Mesodermal cell (in vitro differentiated cells): Measurements from ENCODE around the gene SMAGP. TPM values are rescaled to one million over a fixed set of nuclear protein-coding genes. Genes with fewer than 3 reads are reported as not detected.
"Not testable (repeated sequence)": the region's sequence is repeated elsewhere in the genome, so short reads cannot be mapped to it uniquely, and the experiment has no call there.

Experiments
- H3K27ac ChIP-seq: 2 replicates; pipeline ENCODE4 v1.7.0; 2013; ENCODE audit warnings: mild to moderate bottlenecking, low read depth, low read length, moderate library complexity; ENCODE audit not compliant: severe bottlenecking
- H3K36me3 ChIP-seq: 2 replicates; pipeline ENCODE4 v1.7.1; 2013; ENCODE audit warnings: mild to moderate bottlenecking, low read length, moderate library complexity; ENCODE audit not compliant: control insufficient read depth, insufficient read depth
- H3K4me1 ChIP-seq: one replicate; pipeline ENCODE4 v1.7.1; 2013; ENCODE audit warnings: mild to moderate bottlenecking, low read length; ENCODE audit not compliant: insufficient read depth, control insufficient read depth, poor library complexity, severe bottlenecking
- H3K4me3 ChIP-seq: 2 replicates; pipeline ENCODE4 v1.7.0; 2013; ENCODE audit warnings: low read length, control low read depth, mild to moderate bottlenecking; ENCODE audit not compliant: insufficient read depth, poor library complexity, severe bottlenecking; ENCODE audit errors: extremely low read depth
- H3K9me3 ChIP-seq: 2 replicates; pipeline ENCODE4 v1.7.1; 2013; ENCODE audit warnings: mild to moderate bottlenecking, low read length, moderate library complexity; ENCODE audit not compliant: control insufficient read depth
- WGBS, 2 experiments: methylation state at CpG; one replicate each; pipeline ENCODE4 v1.1.5; 2013; ENCODE audit warnings: missing lambda C conversion rate in 2 of 2; ENCODE audit not compliant: insufficient coverage in 2 of 2; 5-methylcytosine and 5-hydroxymethylcytosine counted together
- polyA plus RNA-seq, 2 experiments: library from polyadenylated mRNA; stranded (reverse); fragments of 50-300 nt; gene quantifications; one replicate each; pipeline ENCODE4 v1.2.3, GENCODE V29; 2013

The SMAGP gene, protein sequence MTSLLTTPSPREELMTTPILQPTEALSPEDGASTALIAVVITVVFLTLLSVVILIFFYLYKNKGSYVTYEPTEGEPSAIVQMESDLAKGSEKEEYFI
- polyA plus RNA-seq (2013, experiment 1 of 2): 13.4 TPM
- polyA plus RNA-seq (2013, experiment 2 of 2): 11.2 TPM

DNA sequence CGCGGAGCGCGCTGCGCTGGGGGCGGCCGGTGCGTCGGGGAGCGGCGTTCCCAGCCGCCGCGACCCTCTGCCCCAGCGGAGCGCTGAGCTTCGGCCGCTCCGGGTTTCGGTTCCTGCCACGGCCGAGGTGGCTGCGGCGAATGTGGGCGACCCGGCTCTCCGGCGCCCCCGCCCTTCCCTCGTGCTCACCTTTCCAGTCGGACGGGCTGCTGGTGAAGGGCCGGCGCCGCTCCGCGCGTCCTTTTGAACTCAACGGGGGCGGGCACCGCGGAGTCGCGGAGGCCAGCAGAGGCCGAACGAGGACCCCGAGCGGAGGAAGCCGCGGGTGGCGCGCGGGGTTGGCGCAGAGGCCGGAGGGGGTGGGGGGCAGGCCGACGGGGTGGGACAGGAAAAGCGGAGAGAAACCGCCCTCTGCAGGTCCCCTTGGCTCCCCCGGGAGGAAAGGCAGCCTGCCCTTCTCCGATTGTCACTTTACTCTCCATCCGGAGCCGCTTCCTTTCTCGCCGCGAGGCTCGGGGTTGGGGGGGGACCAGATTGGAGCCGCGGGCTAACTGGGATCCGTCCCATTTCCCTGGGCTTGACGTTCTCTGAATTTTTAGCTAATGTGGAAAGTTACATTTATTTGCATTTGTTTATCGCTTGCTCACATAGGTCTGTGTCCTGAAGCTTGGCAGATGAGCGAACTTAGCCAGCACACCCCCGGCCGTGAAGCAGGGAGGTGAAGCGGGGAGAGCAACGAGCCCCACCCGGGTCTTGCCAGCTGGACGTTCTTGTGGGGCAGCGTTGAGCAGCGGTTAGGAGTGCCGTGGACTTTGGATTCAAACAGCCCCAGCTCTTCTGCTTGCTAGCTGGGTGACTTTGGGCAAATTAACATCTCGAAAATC, at the start of gene SMAGP:
Gene SMAGP (minus strand): TSS at position 349 of the 884 bp plus-strand sequence. CDS start 1,137 bp downstream, outside the sequence.
- Histone ChIP-seq H3K9me3 (no peaks in the 10 kb centered on the region), H3K4me3 (peak within 1 kb of the TSS; percentile 70), H3K4me1 (peaks cover 3% of the 10 kb centered on the region), H3K27ac (no peak within 1 kb of the TSS), H3K36me3 (no peaks in the 10 kb centered on the region)
- whole genome bisulfite sequencing, 2 experiments: 2% methylated on average over 63 of the region's 83 CpGs

DNA sequence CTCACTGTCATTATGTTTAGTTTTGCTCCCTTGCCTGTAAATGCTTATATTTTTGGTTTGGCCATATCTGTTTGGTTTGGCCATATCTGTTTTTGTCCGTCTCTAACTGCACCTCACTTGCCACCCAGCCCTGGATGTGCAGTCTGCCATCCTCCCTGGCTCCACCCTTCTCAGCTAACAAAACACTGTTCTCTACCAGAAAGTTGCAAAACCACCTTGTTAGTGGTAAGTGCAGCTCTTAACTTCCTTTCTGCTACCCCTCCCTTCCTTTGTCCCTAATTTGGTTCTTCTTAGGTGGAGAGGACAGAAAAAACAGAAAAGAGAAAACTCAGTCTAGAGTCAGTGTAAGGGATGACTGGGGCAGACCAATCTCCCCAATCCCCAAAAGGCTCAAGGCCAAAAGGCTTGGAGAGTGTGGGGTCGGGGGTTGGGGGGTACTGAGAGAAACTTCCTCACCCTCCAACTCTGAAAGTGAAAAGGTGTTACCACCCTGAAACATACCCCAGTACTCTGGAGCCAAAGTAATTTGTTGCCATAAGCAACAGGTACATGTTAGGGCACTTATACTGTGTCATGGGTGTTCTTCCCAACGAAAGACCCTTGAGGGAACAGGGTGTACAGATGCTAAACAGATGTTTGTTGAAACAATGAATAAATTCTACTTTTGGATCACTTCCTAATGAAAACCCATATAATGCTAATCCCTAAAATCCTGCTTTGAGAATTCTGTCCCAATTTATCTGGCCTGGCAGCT, 48.8 kb upstream of the SMAGP start:
- 90% methylated on average over 2 of the region's 3 CpGs; no CpG with 5 or more reads in 1 of the 2 experiments for WGBS, 2 experiments
- Histone ChIP-seq H3K4me1 (peaks cover 23% of the 10 kb centered on the region), H3K36me3 (no peaks in the 10 kb centered on the region), H3K9me3 (no peaks in the 10 kb centered on the region), H3K4me3 (no peak overlapping the region), H3K27ac (no peak overlapping the region)

DNA sequence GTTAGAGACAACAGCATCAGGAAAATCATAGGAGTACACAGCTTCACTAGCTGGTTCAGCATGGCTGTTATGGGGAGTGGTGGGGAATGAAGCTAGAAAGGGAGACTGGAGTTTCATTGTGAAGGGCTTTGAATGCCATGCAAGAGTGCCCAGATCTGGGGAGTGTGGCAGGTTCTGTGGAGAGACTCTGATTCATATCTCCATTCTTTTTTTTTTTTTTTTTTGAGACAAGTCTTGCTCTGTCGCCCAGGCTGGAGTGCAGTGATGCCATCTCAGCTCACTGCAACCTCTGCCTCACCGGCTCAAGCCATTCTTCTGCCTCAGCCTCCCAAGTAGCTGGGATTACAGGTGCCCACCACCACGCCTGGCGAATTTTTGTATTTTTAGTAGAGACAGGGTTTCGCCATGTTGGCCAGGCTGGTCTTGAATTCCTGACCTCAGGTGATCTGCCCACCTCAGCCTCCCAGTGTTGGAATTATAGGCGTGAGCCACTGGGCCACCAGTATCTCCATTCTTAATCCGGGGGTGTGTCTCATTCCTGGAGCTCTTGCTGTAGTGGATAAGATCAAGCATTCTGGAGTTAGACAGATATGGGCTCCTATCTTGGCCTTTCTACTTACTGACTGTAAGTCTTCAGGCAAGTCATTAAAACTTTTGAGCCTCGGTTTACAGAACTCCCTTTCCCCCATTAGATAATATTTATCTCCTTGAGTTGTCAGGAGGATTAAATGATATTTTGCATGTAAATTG, 48.0 kb upstream of the SMAGP start:
- H3K36me3 ChIP-seq, H3K4me3 ChIP-seq, H3K27ac ChIP-seq, H3K9me3 ChIP-seq: not testable (repeated sequence)
- 88 to 91% methylated on average over 6 to 7 of the region's 8 CpGs for WGBS, 2 experiments
- H3K4me1 ChIP-seq: peaks cover 23% of the 10 kb centered on the region

DNA sequence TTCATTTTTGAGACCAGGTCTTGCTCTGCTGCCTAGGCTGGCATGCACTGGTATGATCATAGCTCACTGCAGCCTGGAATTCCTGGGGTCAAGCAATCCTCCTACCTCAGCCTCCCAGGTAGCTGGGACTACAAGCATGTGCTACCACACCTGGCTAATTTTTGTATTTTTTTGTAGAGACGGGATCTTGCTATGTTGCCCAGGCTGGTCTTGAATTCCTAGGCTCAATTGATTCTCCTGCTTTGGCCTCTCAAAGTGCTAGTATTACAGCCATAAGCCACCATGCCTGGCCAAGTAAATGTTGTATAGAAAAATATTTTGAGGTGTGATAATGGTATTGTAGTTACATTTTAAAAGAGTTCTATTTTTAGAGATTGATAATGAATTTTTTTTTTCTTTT, 41.2 kb upstream of the SMAGP start:
- no peak overlapping the region for H3K4me3 ChIP-seq
- 83 to 100% methylated on average over 1 of the region's 1 CpG for WGBS, 2 experiments

GRCh38 chr12:51307655-51308593, 37.7 kb upstream of the SMAGP start:
- Histone ChIP-seq H3K9me3 (no peaks in the 10 kb centered on the region), H3K4me1 (peaks cover 3% of the 10 kb centered on the region), H3K27ac (no peak overlapping the region), H3K4me3 (no peak overlapping the region), H3K36me3 (no peaks in the 10 kb centered on the region)
- 100% methylated on average over 1 to 2 of the region's 6 CpGs for WGBS, 2 experiments

More for the DNA sequence above, 41.2 kb upstream of the SMAGP start:
- Histone ChIP-seq H3K4me1 (peaks cover 3% of the 10 kb centered on the region), H3K9me3 (no peaks in the 10 kb centered on the region), H3K27ac (no peak overlapping the region), H3K36me3 (no peaks in the 10 kb centered on the region)

DNA sequence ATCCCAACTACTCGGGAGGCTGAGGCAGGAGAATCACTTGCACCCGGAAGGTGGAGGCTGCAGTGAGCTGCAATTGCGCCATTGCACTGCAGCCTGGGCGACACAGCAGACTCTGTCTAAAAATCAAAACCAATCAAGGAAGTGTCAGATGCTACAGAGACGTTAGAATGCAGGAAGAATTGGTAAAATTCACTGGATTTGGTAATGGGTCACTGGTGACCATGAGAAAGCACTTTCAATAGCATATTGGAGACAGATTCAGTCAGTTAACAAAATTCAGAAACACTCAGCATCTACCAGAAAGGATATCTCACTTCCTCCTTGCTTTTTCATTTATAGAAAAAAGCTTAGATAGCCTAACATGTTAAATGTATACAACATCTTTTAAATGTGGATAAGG, 36.3 kb upstream of the SMAGP start:
- H3K4me1 ChIP-seq: peaks cover 3% of the 10 kb centered on the region
- WGBS, 2 experiments: 81% methylated on average over 2 to 4 of the region's 5 CpGs
- no peaks in the 10 kb centered on the region for H3K36me3 ChIP-seq
- no peak overlapping the region for H3K4me3 ChIP-seq
- H3K27ac ChIP-seq: no peak overlapping the region
- no peaks in the 10 kb centered on the region for H3K9me3 ChIP-seq

- H3K4me1 ChIP-seq, H3K27ac ChIP-seq, H3K9me3 ChIP-seq, H3K36me3 ChIP-seq, H3K4me3 ChIP-seq: not testable (repeated sequence)
- 89 to 100% methylated on average over 7 of the region's 10 CpGs for WGBS, 2 experiments
These were observed 30.6 kb upstream of the SMAGP start for GRCh38 chr12:51300768-51301167.

GRCh38 chr12:51295651-51296050, 25.4 kb upstream of the SMAGP start:
- H3K36me3 ChIP-seq: no peaks in the 10 kb centered on the region
- WGBS, 2 experiments: 93 to 100% methylated on average over 2 to 3 of the region's 5 CpGs
- H3K4me1 ChIP-seq: no peaks in the 10 kb centered on the region
- no peak overlapping the region for H3K27ac ChIP-seq
- no peak overlapping the region for H3K4me3 ChIP-seq
- no peaks in the 10 kb centered on the region for H3K9me3 ChIP-seq

DNA sequence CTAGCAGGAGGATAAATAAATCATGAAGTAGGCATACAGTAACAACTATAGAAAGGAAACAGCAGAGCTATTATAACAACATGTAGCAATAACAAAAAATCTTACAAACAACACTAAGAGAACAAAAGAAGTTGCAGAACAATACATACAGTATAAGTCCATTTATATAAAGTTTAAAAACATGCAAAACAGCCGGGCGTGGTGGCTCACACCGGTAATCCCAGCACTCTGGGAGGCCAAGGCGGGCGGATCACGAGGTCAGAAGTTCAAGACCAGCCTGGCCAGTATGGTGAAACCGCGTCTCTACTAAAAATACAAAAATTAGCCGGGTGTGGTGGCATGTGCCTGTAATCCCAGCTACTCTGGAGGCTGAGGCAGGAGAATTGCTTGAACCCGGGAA, 23.9 kb upstream of the SMAGP start:
- not testable (repeated sequence) for H3K36me3 ChIP-seq, H3K4me1 ChIP-seq, H3K27ac ChIP-seq, H3K4me3 ChIP-seq, H3K9me3 ChIP-seq
- 90 to 98% methylated on average over 9 of the region's 10 CpGs for WGBS, 2 experiments
